Measurements from ENCODE around the gene BCL7B.
"Not testable (repeated sequence)": the region's sequence is repeated elsewhere in the genome, so short reads cannot be mapped to it uniquely, and the experiment has no call there.

DNA sequence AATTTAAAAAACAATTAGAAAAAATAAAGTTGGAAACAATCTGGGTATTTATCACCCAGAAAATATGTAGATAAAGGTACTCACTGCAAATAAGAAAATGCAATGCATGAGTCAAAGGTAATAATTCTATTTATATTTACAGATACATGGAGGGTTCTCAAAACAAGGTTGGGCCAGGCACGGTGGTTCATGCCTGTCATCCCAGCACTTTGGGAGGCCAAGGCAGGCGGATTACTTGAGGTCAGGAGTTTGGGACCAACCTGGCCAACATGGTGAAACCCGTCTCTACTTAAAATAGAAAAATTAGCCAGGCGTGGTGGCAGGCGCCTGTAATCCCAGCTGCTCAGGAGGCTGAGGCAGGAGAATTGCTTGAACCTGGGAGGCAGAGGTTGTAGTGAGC, 7.4 kb downstream of the BCL7B start:
- TF ChIP-seq, protein P1, sequence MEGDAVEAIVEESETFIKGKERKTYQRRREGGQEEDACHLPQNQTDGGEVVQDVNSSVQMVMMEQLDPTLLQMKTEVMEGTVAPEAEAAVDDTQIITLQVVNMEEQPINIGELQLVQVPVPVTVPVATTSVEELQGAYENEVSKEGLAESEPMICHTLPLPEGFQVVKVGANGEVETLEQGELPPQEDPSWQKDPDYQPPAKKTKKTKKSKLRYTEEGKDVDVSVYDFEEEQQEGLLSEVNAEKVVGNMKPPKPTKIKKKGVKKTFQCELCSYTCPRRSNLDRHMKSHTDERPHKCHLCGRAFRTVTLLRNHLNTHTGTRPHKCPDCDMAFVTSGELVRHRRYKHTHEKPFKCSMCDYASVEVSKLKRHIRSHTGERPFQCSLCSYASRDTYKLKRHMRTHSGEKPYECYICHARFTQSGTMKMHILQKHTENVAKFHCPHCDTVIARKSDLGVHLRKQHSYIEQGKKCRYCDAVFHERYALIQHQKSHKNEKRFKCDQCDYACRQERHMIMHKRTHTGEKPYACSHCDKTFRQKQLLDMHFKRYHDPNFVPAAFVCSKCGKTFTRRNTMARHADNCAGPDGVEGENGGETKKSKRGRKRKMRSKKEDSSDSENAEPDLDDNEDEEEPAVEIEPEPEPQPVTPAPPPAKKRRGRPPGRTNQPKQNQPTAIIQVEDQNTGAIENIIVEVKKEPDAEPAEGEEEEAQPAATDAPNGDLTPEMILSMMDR (IDR thresholded peaks at IDR 0.05), result not testable (repeated sequence)
- TF ChIP-seq EP300 (IDR thresholded peaks at IDR 0.05), result not testable (repeated sequence)

Data from ovary (tissue), 3 donors.